Endothelial cell of umbilical vein (primary cell): ENCODE results near the gene JARID2. TPM values are rescaled to one million over a fixed set of nuclear protein-coding genes. Genes with fewer than 3 reads are reported as not detected.

Experiments used
- BruUV-seq: library from RNA; stranded (reverse); fragments of 400-500 nt; replicated peaks from 2 replicates; lab custom pipeline; 2021; lab: Mats Ljungman, UMichigan
- CTCF ChIA-PET: fragments of 300-600, 350-600 bp; sonication (Branson Sonifier 250); formaldehyde crosslinking; loops from one replicate; lab custom pipeline; 2021; ENCODE audit warnings: antibody characterized with exemption, inconsistent platforms; lab: Charles Lee
- POLR2A ChIA-PET: fragments of 300-600, 350-600 bp; sonication (Branson Sonifier 250); formaldehyde crosslinking; loops from one replicate; lab custom pipeline; 2021; ENCODE audit warnings: antibody characterized with exemption, inconsistent platforms; lab: Charles Lee
- DNase-seq: peaks from one replicate; pipeline ENCODE4 v3.0.0-alpha.2; 2011; ENCODE audit warnings: low read depth, low spot score
- FAIRE-seq: peaks from 2 replicates; lab custom pipeline; 2011; peaks lifted over from hg19 to GRCh38; lab: Jason Lieb, UNC
- H2AFZ ChIP-seq: 2 replicates; pipeline ENCODE4 v1.6.0; 2012; ENCODE audit warnings: low read depth, low read length, control low read depth, inconsistent platforms
- H3K27ac ChIP-seq: 2 replicates; pipeline ENCODE4 v1.5.1; 2011; ENCODE audit warnings: low read depth, mild to moderate bottlenecking, control low read depth, low read length, moderate library complexity; ENCODE audit not compliant: insufficient read depth
- H3K27me3 ChIP-seq, 2 experiments: 2 replicates each; pipeline versions ENCODE4 v1.6.0 to v1.6.1; 2011; ENCODE audit warnings: low read length in 2 of 2, mixed read lengths in 1 of 2; ENCODE audit not compliant: control insufficient read depth in 2 of 2, insufficient read depth in 2 of 2
- H3K36me3 ChIP-seq, 2 experiments: 2 replicates in 1 of 2; 3 replicates in 1 of 2; pipeline ENCODE4 v1.5.1; 2011; ENCODE audit warnings: low read length in 2 of 2, mild to moderate bottlenecking in 1 of 2, moderate library complexity in 1 of 2; ENCODE audit not compliant: control insufficient read depth in 2 of 2, insufficient read depth in 2 of 2; ENCODE audit errors: extremely low read depth in 1 of 2
- H3K4me1 ChIP-seq: 3 replicates; pipeline ENCODE4 v1.5.1; 2011; ENCODE audit warnings: mild to moderate bottlenecking, low read length; ENCODE audit not compliant: control insufficient read depth, insufficient read depth; ENCODE audit errors: extremely low read depth
- H3K4me2 ChIP-seq: 2 replicates; pipeline ENCODE4 v1.6.1; 2011; ENCODE audit warnings: low read length, control low read depth, mixed read lengths; ENCODE audit not compliant: insufficient read depth
- H3K4me3 ChIP-seq, 3 experiments: fragments of 200-600 bp in 1 of 3; sonication (generic), shearing (Covaris generic) in 1 of 3; replicated peaks in 1 of 3; 2 replicates each; pipeline ENCODE4 v1.5.1; 2011 to 2016; ENCODE audit warnings: control low read depth in 3 of 3, low read length in 3 of 3, mild to moderate bottlenecking in 2 of 3, inconsistent platforms in 1 of 3, low read depth in 1 of 3, moderate library complexity in 1 of 3; ENCODE audit not compliant: insufficient read depth in 1 of 3
- H3K79me2 ChIP-seq: 2 replicates; pipeline ENCODE4 v1.6.0; 2012; ENCODE audit warnings: low read length, inconsistent platforms; ENCODE audit not compliant: control insufficient read depth, insufficient read depth
- H3K9ac ChIP-seq: replicated peaks from 2 replicates; pipeline ENCODE3; 2011; ENCODE audit warnings: low read length, control low read depth; ENCODE audit not compliant: insufficient read depth; ENCODE audit errors: extremely low read depth
- H3K9me1 ChIP-seq: replicated peaks from 3 replicates; pipeline ENCODE4 v1.6.0; 2011; ENCODE audit warnings: mild to moderate bottlenecking, low read length; ENCODE audit not compliant: control insufficient read depth, insufficient read depth; ENCODE audit errors: extremely low read depth
- H3K9me3 ChIP-seq: replicated peaks from 2 replicates; pipeline ENCODE4 v1.5.1; 2012; ENCODE audit warnings: low read length, inconsistent platforms; ENCODE audit not compliant: control insufficient read depth, insufficient read depth
- H4K20me1 ChIP-seq: replicated peaks from 2 replicates; pipeline ENCODE3; 2011; ENCODE audit warnings: mild to moderate bottlenecking, low read length; ENCODE audit not compliant: control insufficient read depth, insufficient read depth; ENCODE audit errors: extremely low read depth
- EZH2 ChIP-seq: IDR thresholded peaks from 2 replicates; pipeline ENCODE4 v1.6.1; 2012; ENCODE audit warnings: borderline replicate concordance, low read depth, mild to moderate bottlenecking, moderate library complexity, low read length, inconsistent platforms; ENCODE audit not compliant: severe bottlenecking
- FOS ChIP-seq: IDR thresholded peaks from 2 replicates; pipeline ENCODE4 v1.6.1; 2011; ENCODE audit warnings: mild to moderate bottlenecking, low read length, moderate library complexity, borderline replicate concordance; ENCODE audit not compliant: insufficient read depth
- GATA2 ChIP-seq: IDR thresholded peaks from 2 replicates; pipeline ENCODE4 v1.7.0; 2011; ENCODE audit warnings: low read depth, mild to moderate bottlenecking, moderate library complexity, mixed read lengths, low read length; ENCODE audit not compliant: insufficient read length, insufficient read depth
- JUN ChIP-seq: IDR thresholded peaks from 2 replicates; pipeline ENCODE4 v1.6.1; 2011; ENCODE audit warnings: borderline replicate concordance, low read depth; ENCODE audit not compliant: insufficient read length, insufficient read depth
- MYC ChIP-seq: IDR thresholded peaks from one replicate; pipeline ENCODE4 v1.6.1; 2011; ENCODE audit warnings: mild to moderate bottlenecking, low read depth, low read length
- POLR2A ChIP-seq: IDR thresholded peaks from 2 replicates; pipeline ENCODE4 v1.6.1; 2012; ENCODE audit warnings: low read depth, mild to moderate bottlenecking, control low read depth, low read length
- POLR2AphosphoS5 ChIP-seq: IDR thresholded peaks from 2 replicates; pipeline ENCODE4 v1.6.1; 2012; ENCODE audit warnings: low read depth, mild to moderate bottlenecking, control low read depth, low read length, moderate library complexity; ENCODE audit not compliant: insufficient read depth
- dilution Hi-C: fragments of 300-500 bp; cut with MboI; formaldehyde crosslinking; loops from one replicate; pipeline ENCODE4 v1.15.0; 2019; ENCODE audit warnings: low sequenced_read_pairs; ENCODE audit not compliant: extremely low pct_ligation_motif_present
- intact Hi-C: fragments of 100-400 bp; cut with micrococcal nuclease; formaldehyde crosslinking; loops from one replicate; pipeline ENCODE4 v1.10.0; 2022
- polyA plus RNA-seq, 4 experiments: library from polyadenylated mRNA; depleted of rRNA in 3 of 4; stranded (reverse) in 3 of 4; unstranded in 1 of 4; fragments of >200 nt; gene quantifications; 2 replicates each; pipeline versions ENCODE4 v1.2.1 to v1.2.3, GENCODE V29; 2011 to 2012; ENCODE audit warnings: missing spikeins in 1 of 4
- total RNA-seq: library from RNA; stranded (reverse); gene quantifications from 2 replicates; pipeline ENCODE4 v1.2.3, GENCODE V29; 2021
- TF ChIP-seq, protein P1 (sequence below), 2 donors: IDR thresholded peaks; 1 replicate in 1 of 2; 2 replicates in 1 of 2; pipeline ENCODE4 v1.5.1; 2011; ENCODE audit warnings: low read length in 2 of 2, mild to moderate bottlenecking in 2 of 2, moderate library complexity in 2 of 2, control low read depth in 1 of 2, inconsistent platforms in 1 of 2, low read depth in 1 of 2; ENCODE audit not compliant: insufficient read depth in 1 of 2; ENCODE audit errors: extremely low read depth in 1 of 2
- TF ChIP-seq, protein P2 (sequence below): IDR thresholded peaks from 2 replicates; pipeline ENCODE4 v1.6.1; 2011; ENCODE audit not compliant: insufficient read depth, insufficient read length

The JARID2 gene
- total and polyA plus RNA-seq, 2 donors (not counting 3 experiments of a cell fraction or from before 2014, with no cell fraction given), result 2.9 to 10.6 TPM

DNA sequence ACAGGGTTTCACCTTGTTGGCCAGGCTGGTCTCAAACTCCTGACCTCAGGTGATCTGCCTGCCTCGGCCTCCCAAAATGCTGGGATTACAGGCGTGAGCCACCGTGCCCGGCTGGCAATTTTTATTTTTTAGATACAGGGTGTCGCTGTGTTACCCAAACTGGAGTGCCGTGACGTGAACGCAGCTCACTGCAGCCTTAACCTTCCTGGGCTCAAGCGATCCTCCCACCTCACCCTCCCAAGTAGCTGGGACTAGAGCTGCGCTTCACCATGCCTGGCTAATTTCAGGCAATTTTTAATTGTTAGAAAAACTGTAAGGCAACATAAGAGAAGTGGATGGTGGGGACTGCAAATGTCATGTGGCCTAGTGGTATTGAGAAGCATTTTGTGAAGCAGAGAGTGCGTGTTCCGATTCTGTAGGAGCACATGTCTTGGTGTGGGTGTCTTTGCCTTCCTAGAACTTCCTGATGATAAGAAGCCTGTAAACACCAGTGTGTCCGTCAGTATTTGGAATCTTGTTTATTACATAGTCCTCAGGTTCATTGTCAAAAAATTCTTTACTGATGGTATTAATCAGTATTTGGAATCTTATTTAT, 18.0 kb downstream of the JARID2 start:
- ChIA-PET CTCF (interaction anchor here (3.3 kb wide), 1 partner anchor 14 kb away, joined by 15 read pairs; no protein-coding TSS in a partner anchor), POLR2A (no interaction called here)
- intact Hi-C loops, result no loop called here
- H3K4me2 ChIP-seq, result no peak overlapping the region
- H2AFZ ChIP-seq, result no peak overlapping the region
- H3K4me1 ChIP-seq, result peaks cover 29% of the 10 kb centered on the region
- no peak overlapping the region for H3K4me3 ChIP-seq
- H3K27ac ChIP-seq, result no peak overlapping the region
- no peak overlapping the region for H3K9ac ChIP-seq
- H3K9me3 ChIP-seq, result no peaks in the 10 kb centered on the region
- no TSS peak for BruUV-seq
- H3K9me1 ChIP-seq, result no peaks in the 10 kb centered on the region
- no peaks in the 10 kb centered on the region for H4K20me1 ChIP-seq
- no peak for TF ChIP-seq POLR2AphosphoS5
- no peak for TF ChIP-seq MYC
- no peak for TF ChIP-seq JUN
- no peak for TF ChIP-seq FOS
- TF ChIP-seq, protein P1, sequence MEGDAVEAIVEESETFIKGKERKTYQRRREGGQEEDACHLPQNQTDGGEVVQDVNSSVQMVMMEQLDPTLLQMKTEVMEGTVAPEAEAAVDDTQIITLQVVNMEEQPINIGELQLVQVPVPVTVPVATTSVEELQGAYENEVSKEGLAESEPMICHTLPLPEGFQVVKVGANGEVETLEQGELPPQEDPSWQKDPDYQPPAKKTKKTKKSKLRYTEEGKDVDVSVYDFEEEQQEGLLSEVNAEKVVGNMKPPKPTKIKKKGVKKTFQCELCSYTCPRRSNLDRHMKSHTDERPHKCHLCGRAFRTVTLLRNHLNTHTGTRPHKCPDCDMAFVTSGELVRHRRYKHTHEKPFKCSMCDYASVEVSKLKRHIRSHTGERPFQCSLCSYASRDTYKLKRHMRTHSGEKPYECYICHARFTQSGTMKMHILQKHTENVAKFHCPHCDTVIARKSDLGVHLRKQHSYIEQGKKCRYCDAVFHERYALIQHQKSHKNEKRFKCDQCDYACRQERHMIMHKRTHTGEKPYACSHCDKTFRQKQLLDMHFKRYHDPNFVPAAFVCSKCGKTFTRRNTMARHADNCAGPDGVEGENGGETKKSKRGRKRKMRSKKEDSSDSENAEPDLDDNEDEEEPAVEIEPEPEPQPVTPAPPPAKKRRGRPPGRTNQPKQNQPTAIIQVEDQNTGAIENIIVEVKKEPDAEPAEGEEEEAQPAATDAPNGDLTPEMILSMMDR (IDR thresholded peaks at IDR 0.05; ENCODE audit: extremely low read depth in 1 of 2, insufficient read depth in 1 of 2, low read depth in 1 of 2, low read length in 2 of 2), result no peak
- no peak for TF ChIP-seq EZH2
- TF ChIP-seq POLR2A, result no peak
- TF ChIP-seq, protein P2, sequence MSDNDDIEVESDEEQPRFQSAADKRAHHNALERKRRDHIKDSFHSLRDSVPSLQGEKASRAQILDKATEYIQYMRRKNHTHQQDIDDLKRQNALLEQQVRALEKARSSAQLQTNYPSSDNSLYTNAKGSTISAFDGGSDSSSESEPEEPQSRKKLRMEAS, result no peak
- no peak for TF ChIP-seq GATA2
- no peak for DNase-seq
- dilution Hi-C loops, result no loop called here
- H3K27me3 ChIP-seq, result no peaks in the 10 kb centered on the region
- FAIRE-seq, result no peak
- no peaks in the 10 kb centered on the region for H3K36me3 ChIP-seq
- peaks cover 5% of the 10 kb centered on the region for H3K79me2 ChIP-seq
